Peyer's patch (tissue), 4 donors: ENCODE measurements around the gene KIF18B. TPM values are rescaled to one million over a fixed set of nuclear protein-coding genes. Genes with fewer than 3 reads are reported as not detected.

Experiments used
- DNase-seq, 3 donors: peaks; one replicate each; pipeline ENCODE4 v3.0.0-alpha.2; 2017 to 2019
- H3K27ac ChIP-seq, 4 donors: fragments of 200-600 bp; sonication (generic); one replicate each; pipeline ENCODE4 v1.5.1; 2016 to 2019
- H3K27me3 ChIP-seq, 2 donors: fragments of 200-600 bp; sonication (generic); one replicate each; pipeline ENCODE4 v1.5.1; 2019
- H3K36me3 ChIP-seq, 3 donors: fragments of 200-600 bp; sonication (generic); one replicate each; pipeline ENCODE4 v1.5.1; 2016 to 2019
- H3K4me1 ChIP-seq, 4 donors: fragments of 200-600 bp; sonication (generic); one replicate each; pipeline ENCODE4 v1.5.1; 2016 to 2019
- H3K4me3 ChIP-seq, 4 donors: fragments of 200-600 bp; sonication (generic); 1 replicate in 3 of 4; 2 replicates in 1 of 4; pipeline ENCODE4 v1.5.1; 2016 to 2019; ENCODE audit warnings: mild to moderate bottlenecking in 1 of 4
- H3K9me3 ChIP-seq, 4 donors: fragments of 200-600 bp; sonication (generic); one replicate each; pipeline ENCODE4 v1.5.1; 2016 to 2019; ENCODE audit warnings: mild to moderate bottlenecking in 1 of 4
- CTCF ChIP-seq, 6 experiments: fragments of 450-650 bp in 4 of 6; fragments of 200-600 bp in 2 of 6; sonication (generic) in 1 of 6; IDR thresholded peaks; one replicate each; pipeline ENCODE4 v1.5.1; 2017 to 2019; ENCODE audit warnings: antibody characterized with exemption in 6 of 6, mild to moderate bottlenecking in 3 of 6, moderate library complexity in 1 of 6
- POLR2A ChIP-seq, 2 donors: fragments of 450-650 bp; IDR thresholded peaks; one replicate each; pipeline ENCODE4 v1.5.1; 2017; ENCODE audit warnings: antibody characterized with exemption in 2 of 2, mild to moderate bottlenecking in 2 of 2, moderate library complexity in 2 of 2
- total RNA-seq, 4 donors: library from RNA; depleted of rRNA; stranded (reverse); fragments of >200 nt; gene quantifications; one replicate each; pipeline ENCODE4 v1.1.0, GENCODE V29; 2016

The KIF18B gene
- total RNA-seq, 4 donors from 2014 or later = 3.4 to 40.4 (median 6.8) TPM

GRCh38 chr17:44933824-44934744 lies 13.5 kb downstream of the KIF18B start:
- Histone ChIP-seq H3K27me3 (no peaks in the 10 kb centered on the region), H3K9me3 (no peaks in the 10 kb centered on the region), H3K27ac (no peak overlapping the region), H3K4me1 (no peaks in the 10 kb centered on the region), H3K36me3 (no peaks in the 10 kb centered on the region), H3K4me3 (no peak overlapping the region)
- TF ChIP-seq POLR2A (IDR thresholded peaks at IDR 0.05) = no peak
- peak in 1 of 3 donors; percentile 34 for DNase-seq

DNA sequence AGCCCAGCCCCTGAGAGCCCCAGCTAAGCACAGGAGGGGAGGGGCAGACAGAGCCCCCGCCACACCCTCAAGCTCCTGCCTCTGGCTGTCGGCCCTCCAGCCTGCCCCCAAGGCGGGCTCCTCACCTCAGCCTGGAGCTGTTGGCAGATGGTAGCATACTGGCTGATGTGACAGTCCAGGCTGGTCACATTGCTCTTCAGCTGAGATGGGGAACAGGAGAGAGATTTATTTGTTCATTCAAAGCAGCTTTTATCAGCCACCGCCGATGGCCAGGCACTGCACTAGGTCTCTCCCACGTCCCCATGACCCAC lies 14.8 kb downstream of the KIF18B start:
- H3K9me3 ChIP-seq = no peaks in the 10 kb centered on the region
- no peaks in the 10 kb centered on the region for H3K4me1 ChIP-seq
- no peak for TF ChIP-seq POLR2A (IDR thresholded peaks at IDR 0.05)
- no peak for TF ChIP-seq CTCF (IDR thresholded peaks at IDR 0.05)
- no peak overlapping the region for H3K27ac ChIP-seq
- H3K27me3 ChIP-seq = no peaks in the 10 kb centered on the region
- peak in 1 of 3 donors; percentile 32 for DNase-seq
- no peaks in the 10 kb centered on the region for H3K36me3 ChIP-seq
- H3K4me3 ChIP-seq = no peak overlapping the region

GRCh38 chr17:44932096-44932786 lies 15.3 kb downstream of the KIF18B start:
- peak in 1 of 3 donors; percentile 25 for DNase-seq
- Histone ChIP-seq H3K36me3 (no peaks in the 10 kb centered on the region), H3K4me3 (no peak overlapping the region), H3K4me1 (no peaks in the 10 kb centered on the region), H3K9me3 (no peaks in the 10 kb centered on the region), H3K27me3 (no peaks in the 10 kb centered on the region), H3K27ac (no peak overlapping the region)
- no peak for TF ChIP-seq POLR2A (IDR thresholded peaks at IDR 0.05)
- TF ChIP-seq CTCF (IDR thresholded peaks at IDR 0.05) = no peak

DNA sequence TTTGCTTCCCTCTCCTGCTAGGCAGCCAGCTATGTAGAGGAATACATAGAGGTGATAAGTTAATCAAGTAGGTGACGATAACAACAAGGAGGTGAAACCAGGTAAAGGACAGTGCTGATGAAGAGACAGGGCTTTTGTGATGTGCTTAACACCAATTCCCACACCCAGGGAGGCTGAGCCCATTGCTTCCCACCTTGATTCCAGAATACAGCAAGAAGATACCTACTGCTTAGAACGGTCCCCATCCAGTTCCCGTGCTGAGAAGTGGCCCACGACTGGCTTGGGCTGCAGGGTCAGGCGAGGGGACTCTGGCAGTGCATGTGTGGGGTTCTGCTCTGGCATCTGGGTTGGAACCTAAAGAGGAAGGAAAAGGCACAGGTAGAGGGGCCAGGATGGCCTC lies 16.2 kb downstream of the KIF18B start:
- Histone ChIP-seq H3K4me1 (no peaks in the 10 kb centered on the region), H3K9me3 (no peaks in the 10 kb centered on the region), H3K4me3 (no peak overlapping the region), H3K27me3 (no peaks in the 10 kb centered on the region), H3K27ac (no peak overlapping the region), H3K36me3 (no peaks in the 10 kb centered on the region)
- TF ChIP-seq POLR2A (IDR thresholded peaks at IDR 0.05) (no peak), CTCF (IDR thresholded peaks at IDR 0.05) (no peak)
- DNase-seq = peak in 1 of 3 donors; percentile 18

- no peak overlapping the region for H3K4me3 ChIP-seq
- peak in 1 of 3 donors; percentile 19 for DNase-seq
- H3K9me3 ChIP-seq = no peaks in the 10 kb centered on the region
- no peak for TF ChIP-seq CTCF (IDR thresholded peaks at IDR 0.05)
- no peak for TF ChIP-seq POLR2A (IDR thresholded peaks at IDR 0.05)
- H3K4me1 ChIP-seq = no peaks in the 10 kb centered on the region
- H3K36me3 ChIP-seq = no peaks in the 10 kb centered on the region
- no peaks in the 10 kb centered on the region for H3K27me3 ChIP-seq
- H3K27ac ChIP-seq = no peak overlapping the region
Observed at GRCh38 chr17:44930667-44931066, 16.9 kb downstream of the KIF18B start.
